Measurements from ENCODE around the gene MAP2K4.
"Not testable (repeated sequence)": the region's sequence is repeated elsewhere in the genome, so short reads cannot be mapped to it uniquely, and the experiment has no call there.

MAP2K4 gene

DNA sequence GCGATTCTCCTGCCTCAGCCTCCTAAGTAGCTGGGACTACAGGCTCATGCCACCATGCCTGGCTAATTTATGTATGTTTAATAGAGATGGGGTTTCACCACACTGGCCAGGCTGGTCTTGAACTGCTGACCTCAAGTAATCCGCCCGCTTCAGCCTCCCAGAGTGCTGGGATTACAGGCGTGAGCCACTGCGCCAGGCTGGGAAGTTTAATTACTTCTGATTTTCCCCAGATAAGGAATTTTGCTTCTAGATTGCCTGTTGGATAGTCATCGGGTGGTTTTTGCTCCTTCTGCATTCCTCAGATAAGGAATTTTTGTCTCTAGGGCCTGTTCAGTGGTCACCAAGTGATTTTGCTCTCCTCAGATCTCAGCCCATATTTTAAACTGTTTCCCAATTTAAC, 112.5 kb downstream of the MAP2K4 start:
- no peaks in the 10 kb centered on the region for H3K4me1 ChIP-seq (ENCODE audit: control insufficient read depth, insufficient read depth, low read length)
- no peaks in the 10 kb centered on the region for H3K9me3 ChIP-seq (ENCODE audit: control insufficient read depth, low read length)
- H3K4me3 ChIP-seq (ENCODE audit: low read length), result no peak overlapping the region
- peaks cover 5% of the 10 kb centered on the region for H3K36me3 ChIP-seq (ENCODE audit: control insufficient read depth, insufficient read depth, low read length)
- no peaks in the 10 kb centered on the region for H3K27me3 ChIP-seq (ENCODE audit: control insufficient read depth, insufficient read depth, low read length)
- no peak overlapping the region for H3K9ac ChIP-seq (ENCODE audit: low read length)

DNA sequence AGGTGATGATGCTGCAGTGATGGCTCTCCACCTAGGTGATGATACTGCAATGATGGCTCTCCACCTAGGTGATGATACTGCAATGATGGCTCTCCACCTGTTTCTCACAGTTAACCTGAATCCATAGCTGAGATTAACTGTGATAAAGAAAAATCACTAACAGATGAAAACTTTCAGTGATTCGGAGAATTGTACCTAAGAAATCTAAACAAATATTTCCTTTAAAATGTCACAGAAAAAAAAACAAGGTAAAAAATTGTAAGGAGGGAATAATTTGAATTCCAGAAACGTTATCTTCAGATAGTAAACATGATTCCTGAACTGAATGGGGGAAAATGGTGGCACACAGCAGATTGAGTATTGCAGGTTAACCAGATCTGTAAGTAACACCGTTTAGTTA, 113.4 kb downstream of the MAP2K4 start:
- H3K27me3 ChIP-seq (ENCODE audit: control insufficient read depth, insufficient read depth, low read length), result no peaks in the 10 kb centered on the region
- H3K4me3 ChIP-seq (ENCODE audit: low read length), result no peak overlapping the region
- no peak overlapping the region for H3K9ac ChIP-seq (ENCODE audit: low read length)
- no peaks in the 10 kb centered on the region for H3K9me3 ChIP-seq (ENCODE audit: control insufficient read depth, low read length)
- H3K4me1 ChIP-seq (ENCODE audit: control insufficient read depth, insufficient read depth, low read length), result no peaks in the 10 kb centered on the region
- peaks cover 5% of the 10 kb centered on the region for H3K36me3 ChIP-seq (ENCODE audit: control insufficient read depth, insufficient read depth, low read length)

DNA sequence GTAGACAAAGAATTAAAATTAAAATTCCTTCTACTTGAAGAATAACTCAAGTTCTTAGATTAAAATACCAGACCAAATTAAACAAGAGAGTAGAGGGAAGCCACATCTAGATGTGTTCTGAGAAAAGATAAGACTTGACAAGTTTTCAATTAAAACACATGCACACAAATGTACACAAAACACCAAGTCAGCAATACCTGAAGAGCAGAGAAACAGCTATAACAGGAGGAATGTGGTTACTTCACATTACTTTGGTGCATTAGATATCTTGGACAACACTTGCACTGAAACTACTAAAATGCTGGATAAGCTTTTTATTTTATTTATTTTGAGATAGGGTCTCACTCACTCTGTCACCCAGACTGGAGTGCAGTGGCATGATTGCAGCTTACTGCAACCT, 113.9 kb downstream of the MAP2K4 start:
- no peak overlapping the region for H3K9ac ChIP-seq (ENCODE audit: low read length)
- H3K27me3 ChIP-seq (ENCODE audit: control insufficient read depth, insufficient read depth, low read length), result no peaks in the 10 kb centered on the region
- no peaks in the 10 kb centered on the region for H3K9me3 ChIP-seq (ENCODE audit: control insufficient read depth, low read length)
- H3K4me3 ChIP-seq (ENCODE audit: low read length), result no peak overlapping the region
- peaks cover 1% of the 10 kb centered on the region for H3K36me3 ChIP-seq (ENCODE audit: control insufficient read depth, insufficient read depth, low read length)
- no peaks in the 10 kb centered on the region for H3K4me1 ChIP-seq (ENCODE audit: control insufficient read depth, insufficient read depth, low read length)

DNA sequence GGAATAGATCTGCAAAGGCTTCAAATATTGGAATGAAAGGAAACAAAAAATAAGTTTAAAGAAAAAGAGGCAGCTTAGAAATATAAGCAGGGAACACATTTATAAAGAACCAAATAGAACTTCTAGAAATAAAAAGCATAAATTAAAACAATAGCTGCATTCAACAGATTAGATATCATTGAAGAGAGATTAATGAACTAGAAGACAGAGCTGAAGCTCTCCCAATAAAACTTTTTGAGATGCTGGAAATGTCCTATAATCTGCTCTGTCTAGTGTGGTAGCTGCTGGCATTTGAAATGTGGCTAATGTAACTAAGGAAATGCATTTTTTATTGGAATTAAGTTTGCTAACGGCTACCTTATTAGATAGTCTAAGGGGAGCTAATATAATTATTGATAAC, 115.6 kb downstream of the MAP2K4 start:
- Histone ChIP-seq H3K27me3 (ENCODE audit: control insufficient read depth, insufficient read depth, low read length) (no peaks in the 10 kb centered on the region), H3K4me1 (ENCODE audit: control insufficient read depth, insufficient read depth, low read length) (no peaks in the 10 kb centered on the region), H3K4me3 (ENCODE audit: low read length) (no peak overlapping the region), H3K36me3 (ENCODE audit: control insufficient read depth, insufficient read depth, low read length) (peaks cover under 1% of the 10 kb centered on the region), H3K9me3 (ENCODE audit: control insufficient read depth, low read length) (no peaks in the 10 kb centered on the region), H3K9ac (ENCODE audit: low read length) (no peak overlapping the region)

DNA sequence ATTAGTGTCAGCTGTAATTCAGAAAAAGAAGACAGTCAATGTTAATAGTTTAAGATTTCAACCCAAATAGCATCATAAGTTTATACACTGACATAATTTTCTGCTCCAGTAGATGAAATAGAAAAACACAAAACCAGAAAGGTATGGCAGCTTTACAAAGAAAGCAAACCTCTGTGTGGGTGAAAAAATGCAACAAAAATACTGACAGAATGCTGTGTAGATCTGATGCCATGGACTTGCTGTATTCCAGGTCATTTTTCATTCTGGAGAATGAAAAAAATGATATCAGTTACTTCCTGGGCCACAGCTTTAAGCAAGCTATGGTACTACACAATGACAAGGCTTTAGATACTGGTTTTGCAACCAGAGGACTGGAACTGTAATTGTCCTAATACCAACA, 116.0 kb downstream of the MAP2K4 start:
- Histone ChIP-seq H3K4me3 (ENCODE audit: low read length) (no peak overlapping the region), H3K27me3 (ENCODE audit: control insufficient read depth, insufficient read depth, low read length) (no peaks in the 10 kb centered on the region), H3K9me3 (ENCODE audit: control insufficient read depth, low read length) (no peaks in the 10 kb centered on the region), H3K36me3 (ENCODE audit: control insufficient read depth, insufficient read depth, low read length) (peaks cover 4% of the 10 kb centered on the region), H3K4me1 (ENCODE audit: control insufficient read depth, insufficient read depth, low read length) (no peaks in the 10 kb centered on the region), H3K9ac (ENCODE audit: low read length) (no peak overlapping the region)

DNA sequence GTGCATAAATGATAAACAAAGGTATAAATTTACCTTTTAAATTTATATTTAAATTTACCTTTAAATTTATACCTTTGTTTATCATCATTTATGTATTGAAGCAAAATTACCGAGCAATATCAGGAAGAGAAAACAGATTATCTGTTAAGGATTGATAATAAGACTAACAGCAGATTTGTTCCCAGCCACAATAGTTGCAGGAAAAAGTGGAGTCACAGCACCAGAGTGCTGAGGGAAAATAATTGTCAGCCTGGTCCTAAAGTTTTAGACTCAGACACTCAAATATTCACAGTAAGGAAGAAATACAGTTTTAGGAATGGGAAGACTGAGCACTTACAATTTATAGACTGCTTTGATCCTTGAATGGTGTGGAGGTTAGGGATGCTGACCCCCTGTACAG, 117.2 kb downstream of the MAP2K4 start:
- Histone ChIP-seq H3K27me3 (ENCODE audit: control insufficient read depth, insufficient read depth, low read length) (no peaks in the 10 kb centered on the region), H3K9ac (ENCODE audit: low read length) (no peak overlapping the region), H3K4me1 (ENCODE audit: control insufficient read depth, insufficient read depth, low read length) (no peaks in the 10 kb centered on the region), H3K36me3 (ENCODE audit: control insufficient read depth, insufficient read depth, low read length) (peaks cover 4% of the 10 kb centered on the region), H3K9me3 (ENCODE audit: control insufficient read depth, low read length) (no peaks in the 10 kb centered on the region), H3K4me3 (ENCODE audit: low read length) (no peak overlapping the region)

DNA sequence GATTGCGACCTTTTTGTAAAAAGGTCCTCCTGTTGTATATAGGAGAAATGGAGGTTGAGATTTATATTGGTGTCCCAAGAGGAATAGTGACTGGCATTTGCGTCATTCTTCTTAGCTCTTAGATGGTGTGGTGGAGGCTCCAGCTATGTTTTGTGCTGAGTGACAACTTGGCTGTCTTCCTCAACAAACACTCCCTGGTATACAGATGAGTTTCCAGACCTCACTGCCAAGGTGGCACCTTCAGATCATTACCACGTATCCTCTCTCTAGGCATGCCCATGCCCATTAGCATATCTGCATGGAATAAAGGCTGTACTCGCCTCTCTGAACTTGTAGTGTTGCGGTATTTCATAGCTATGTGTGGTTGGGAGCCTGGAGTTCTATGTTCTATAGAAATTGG, 120.0 kb downstream of the MAP2K4 start:
- Histone ChIP-seq H3K27me3 (ENCODE audit: control insufficient read depth, insufficient read depth, low read length) (no peaks in the 10 kb centered on the region), H3K9ac (ENCODE audit: low read length) (no peak overlapping the region), H3K4me1 (ENCODE audit: control insufficient read depth, insufficient read depth, low read length) (no peaks in the 10 kb centered on the region), H3K36me3 (ENCODE audit: control insufficient read depth, insufficient read depth, low read length) (peaks cover 4% of the 10 kb centered on the region), H3K9me3 (ENCODE audit: control insufficient read depth, low read length) (no peaks in the 10 kb centered on the region), H3K4me3 (ENCODE audit: low read length) (no peak overlapping the region)

DNA sequence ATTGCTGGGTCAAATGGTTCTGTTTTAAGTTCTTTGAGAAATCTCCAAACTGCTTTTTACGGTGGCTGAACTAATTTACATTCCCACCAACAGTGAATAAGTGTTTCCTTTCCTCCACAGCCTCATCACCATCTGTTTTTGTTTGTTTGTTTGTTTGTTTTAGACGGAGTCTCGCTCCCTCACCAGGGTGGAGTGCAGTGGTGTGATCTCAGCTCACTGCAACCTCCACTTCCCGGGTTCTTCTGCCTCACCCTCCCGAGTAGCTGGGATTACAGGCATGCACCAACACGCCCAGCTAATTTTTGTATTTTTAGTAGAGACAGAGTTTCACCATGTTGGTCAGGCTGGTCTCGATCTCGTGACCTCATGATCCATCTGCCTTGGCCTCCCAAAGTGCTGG, 141.5 kb downstream of the MAP2K4 start:
- H3K36me3 ChIP-seq (ENCODE audit: control insufficient read depth, insufficient read depth, low read length); H3K4me1 ChIP-seq (ENCODE audit: control insufficient read depth, insufficient read depth, low read length); H3K9me3 ChIP-seq (ENCODE audit: control insufficient read depth, low read length); H3K9ac ChIP-seq (ENCODE audit: low read length); H3K27me3 ChIP-seq (ENCODE audit: control insufficient read depth, insufficient read depth, low read length); H3K4me3 ChIP-seq (ENCODE audit: low read length): not testable (repeated sequence)

DNA sequence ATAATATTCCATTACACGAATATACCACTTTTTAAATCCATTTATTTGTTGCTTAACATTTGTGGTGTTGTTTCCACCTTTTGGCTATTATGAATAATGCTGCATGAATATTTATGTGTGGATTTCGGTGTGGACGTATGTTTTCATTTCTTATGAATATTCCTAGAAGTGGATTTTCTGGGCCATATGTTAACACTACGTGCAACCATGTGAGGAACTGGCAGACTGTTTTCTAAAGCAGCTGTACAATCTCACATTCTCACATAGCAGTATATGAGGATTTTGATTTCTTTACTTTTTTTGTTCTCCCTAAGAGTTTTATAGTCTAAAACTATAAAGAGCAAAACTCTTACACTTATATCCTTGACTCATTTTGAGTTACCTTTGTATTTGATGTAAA, 143.4 kb downstream of the MAP2K4 start:
- Histone ChIP-seq H3K36me3 (ENCODE audit: control insufficient read depth, insufficient read depth, low read length) (no peaks in the 10 kb centered on the region), H3K9ac (ENCODE audit: low read length) (no peak overlapping the region), H3K27me3 (ENCODE audit: control insufficient read depth, insufficient read depth, low read length) (no peaks in the 10 kb centered on the region), H3K4me3 (ENCODE audit: low read length) (no peak overlapping the region), H3K9me3 (ENCODE audit: control insufficient read depth, low read length) (no peaks in the 10 kb centered on the region), H3K4me1 (ENCODE audit: control insufficient read depth, insufficient read depth, low read length) (no peaks in the 10 kb centered on the region)

DNA sequence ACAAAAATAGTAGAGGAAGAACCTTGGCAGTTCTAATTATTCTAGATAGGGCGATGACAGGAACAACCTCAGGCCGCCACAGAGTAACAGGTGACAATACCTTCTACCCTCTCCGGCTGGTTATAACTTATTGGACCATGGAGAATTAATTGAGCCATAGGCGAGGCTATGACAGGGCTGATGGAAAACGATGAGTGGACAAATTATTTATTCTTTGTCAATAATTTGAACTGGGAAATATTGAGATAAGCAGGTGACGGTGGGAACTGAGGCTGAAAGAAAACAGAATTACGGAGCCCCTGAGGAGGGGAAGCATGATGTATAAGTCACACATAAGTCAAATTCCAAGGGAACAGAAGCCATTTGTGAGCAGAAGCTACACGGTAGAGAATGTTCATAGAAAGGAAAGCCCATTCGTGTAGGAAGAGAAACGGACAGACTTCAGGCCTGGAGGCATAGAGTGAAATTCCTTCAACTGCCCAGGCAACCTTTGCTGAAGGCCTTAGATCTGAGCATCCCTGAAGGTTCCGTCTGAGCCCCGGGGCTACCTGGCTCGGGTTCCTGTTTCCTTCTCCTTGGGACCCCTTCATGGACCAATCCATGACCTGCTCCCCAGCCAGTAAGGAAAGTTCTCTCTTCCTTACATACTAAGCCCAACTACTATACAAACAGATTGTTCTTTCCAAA, 158.1 kb downstream of the MAP2K4 start:
- H3K4me1 ChIP-seq (ENCODE audit: control insufficient read depth, insufficient read depth, low read length), result no peaks in the 10 kb centered on the region
- H3K9ac ChIP-seq (ENCODE audit: low read length), result no peak overlapping the region
- no peak overlapping the region for H3K4me3 ChIP-seq (ENCODE audit: low read length)
- no peaks in the 10 kb centered on the region for H3K27me3 ChIP-seq (ENCODE audit: control insufficient read depth, insufficient read depth, low read length)
- no peaks in the 10 kb centered on the region for H3K9me3 ChIP-seq (ENCODE audit: control insufficient read depth, low read length)
- H3K36me3 ChIP-seq (ENCODE audit: control insufficient read depth, insufficient read depth, low read length), result no peaks in the 10 kb centered on the region

DNA sequence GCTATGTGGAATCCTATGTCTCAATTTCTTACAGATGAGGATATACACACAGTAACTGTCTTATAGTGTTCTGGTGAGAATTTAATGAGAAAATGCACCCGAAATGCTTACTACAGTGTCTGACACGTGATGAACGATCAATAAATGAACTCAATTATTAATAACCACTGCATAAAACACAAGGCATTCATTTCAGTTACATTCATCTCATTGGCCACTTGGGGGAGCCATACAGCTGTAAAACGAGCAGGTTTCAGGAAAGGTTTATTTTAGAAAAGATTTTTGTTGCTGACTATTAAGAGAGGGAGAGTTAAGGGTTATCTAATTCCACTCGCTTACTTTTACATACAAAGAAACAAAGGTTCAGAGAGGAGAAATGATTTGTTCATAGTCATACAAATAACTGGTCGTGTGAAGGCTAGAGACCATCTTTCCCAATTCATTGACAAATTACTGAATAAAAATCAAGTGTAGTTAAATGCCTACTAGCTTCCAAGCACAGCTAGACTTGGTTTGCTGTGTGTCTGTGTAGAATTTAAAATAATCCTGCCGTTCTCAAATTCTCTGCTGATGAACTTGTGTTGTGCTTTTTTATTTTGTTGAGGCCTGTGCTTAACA, 160.1 kb downstream of the MAP2K4 start:
- no peaks in the 10 kb centered on the region for H3K4me1 ChIP-seq (ENCODE audit: control insufficient read depth, insufficient read depth, low read length)
- H3K4me3 ChIP-seq (ENCODE audit: low read length), result no peak overlapping the region
- H3K9me3 ChIP-seq (ENCODE audit: control insufficient read depth, low read length), result no peaks in the 10 kb centered on the region
- no peaks in the 10 kb centered on the region for H3K36me3 ChIP-seq (ENCODE audit: control insufficient read depth, insufficient read depth, low read length)
- no peaks in the 10 kb centered on the region for H3K27me3 ChIP-seq (ENCODE audit: control insufficient read depth, insufficient read depth, low read length)
- H3K9ac ChIP-seq (ENCODE audit: low read length), result no peak overlapping the region

DNA sequence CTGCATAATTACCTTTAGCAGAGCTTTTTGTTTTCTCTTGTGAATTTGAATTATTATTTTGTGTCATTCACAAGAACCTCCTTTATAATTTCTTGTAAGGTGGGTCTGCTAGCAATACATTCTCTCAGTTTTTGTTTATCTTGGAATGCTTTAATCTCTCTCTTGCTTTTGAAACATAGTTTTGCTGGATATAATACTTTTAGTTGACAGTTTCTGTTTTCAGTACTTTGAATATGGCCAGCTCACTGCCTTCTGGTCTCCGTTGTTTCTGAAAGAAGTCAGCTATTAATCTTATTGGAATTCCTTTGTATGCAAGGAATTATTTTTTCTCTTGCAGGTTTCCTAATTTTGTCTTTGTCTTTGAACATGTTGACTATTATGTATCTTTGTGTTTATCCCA, 167.0 kb downstream of the MAP2K4 start:
- no peaks in the 10 kb centered on the region for H3K27me3 ChIP-seq (ENCODE audit: control insufficient read depth, insufficient read depth, low read length)
- H3K4me3 ChIP-seq (ENCODE audit: low read length), result no peak overlapping the region
- H3K4me1 ChIP-seq (ENCODE audit: control insufficient read depth, insufficient read depth, low read length), result no peaks in the 10 kb centered on the region
- no peaks in the 10 kb centered on the region for H3K36me3 ChIP-seq (ENCODE audit: control insufficient read depth, insufficient read depth, low read length)
- H3K9me3 ChIP-seq (ENCODE audit: control insufficient read depth, low read length), result no peaks in the 10 kb centered on the region
- no peak overlapping the region for H3K9ac ChIP-seq (ENCODE audit: low read length)
